Esophagus muscularis mucosa (tissue), 3 donors: ENCODE results near the gene CHST14.

Source experiments
- CTCF ChIP-seq, 3 experiments: fragments of 200-600 bp in 2 of 3; fragments of 450-650 bp in 1 of 3; sonication (generic) in 2 of 3; IDR thresholded peaks; one replicate each; pipeline ENCODE4 v1.5.1; 2017 to 2019; ENCODE audit warnings: antibody characterized with exemption in 3 of 3, mild to moderate bottlenecking in 2 of 3, moderate library complexity in 1 of 3
- POLR2A ChIP-seq: fragments of 450-650 bp; IDR thresholded peaks from one replicate; pipeline ENCODE4 v1.6.1; 2017; ENCODE audit warnings: antibody characterized with exemption, moderate library complexity, mild to moderate bottlenecking, low read depth

DNA sequence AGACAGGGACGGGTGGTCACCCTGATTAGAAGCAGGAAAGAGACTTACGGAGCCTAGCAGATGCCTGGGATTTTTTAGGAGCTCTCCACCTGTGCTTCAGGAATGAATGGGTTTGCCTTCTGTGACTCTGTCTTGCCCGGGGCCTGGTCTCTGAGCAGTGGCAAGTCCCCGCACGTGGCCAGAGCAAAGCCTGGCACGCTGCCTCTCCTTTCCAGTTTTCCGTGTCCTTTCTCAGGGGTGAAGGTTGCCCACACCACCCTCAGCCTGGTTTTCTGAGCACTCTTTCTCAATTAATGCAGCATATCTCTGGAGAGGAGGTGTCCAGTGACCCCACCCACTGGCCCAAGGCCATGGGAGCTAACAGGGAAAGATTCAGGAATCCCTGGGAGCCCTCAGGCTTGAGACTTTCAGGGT lies 14.5 kb upstream of the CHST14 start:
- TF ChIP-seq CTCF (IDR thresholded peaks at IDR 0.05): no peak
- no peak for TF ChIP-seq POLR2A
